ENCODE measurements around the gene PRDM16.
A peak's percentile ranks its signal among the peaks of the same experiment; 100 is the strongest.

The PRDM16 gene

GRCh38 chr1:3139871-3140361 lies 70.9 kb downstream of the PRDM16 start:
- H2BK12ac ChIP-seq (ENCODE audit: low read length in 2 of 2), result no peak overlapping the region
- no peak overlapping the region for H3K27ac ChIP-seq (ENCODE audit: low read length, poor library complexity, severe bottlenecking)
- H3K4ac ChIP-seq (ENCODE audit: low read depth in 1 of 2, low read length in 2 of 2), result no peak overlapping the region
- peak overlapping the region; percentile 58 for H3K9ac ChIP-seq (ENCODE audit: low read length)
- H2BK120ac ChIP-seq (ENCODE audit: low read depth, low read length), result no peak overlapping the region
- no peak overlapping the region for H2AK5ac ChIP-seq (ENCODE audit: low read length, severe bottlenecking)
- WGBS, result 70% methylated on average over 26 of the region's 26 CpGs
- no peak for DNase-seq
- H3K18ac ChIP-seq (ENCODE audit: low read depth in 1 of 2, low read length in 2 of 2), result no peak overlapping the region
- peak overlapping the region in 1 of 2 experiments; percentile 65 for H3K4me3 ChIP-seq (ENCODE audit: insufficient read depth in 1 of 2, low read depth in 1 of 2, low read length in 2 of 2)
- no peak overlapping the region for H4K91ac ChIP-seq (ENCODE audit: low read length)
- H3K36me3 ChIP-seq (ENCODE audit: control insufficient read depth in 1 of 2, insufficient read depth in 2 of 2, low read depth in 1 of 2, low read length in 2 of 2), result no peaks in the 10 kb centered on the region
- no peaks in the 10 kb centered on the region for H3K9me3 ChIP-seq (ENCODE audit: control insufficient read depth, low read length)
- H2AFZ ChIP-seq (ENCODE audit: low read depth, low read length), result no peak overlapping the region
- H3K23ac ChIP-seq (ENCODE audit: low read length in 2 of 2), result no peak overlapping the region
- no peak overlapping the region for H3K4me2 ChIP-seq (ENCODE audit: low read length, poor library complexity, severe bottlenecking)
- H2BK5ac ChIP-seq (ENCODE audit: low read depth, low read length, poor library complexity, severe bottlenecking), result no peak overlapping the region
- no peaks in the 10 kb centered on the region for H3K4me1 ChIP-seq (ENCODE audit: control insufficient read depth, insufficient read depth, low read depth, low read length)
- H3K79me1 ChIP-seq (replicated peaks; ENCODE audit: low read length, poor library complexity, severe bottlenecking), result no peaks in the 10 kb centered on the region
- H3K14ac ChIP-seq (ENCODE audit: low read length in 2 of 2), result no peak overlapping the region
- H2BK15ac ChIP-seq (ENCODE audit: low read depth, poor library complexity, severe bottlenecking), result no peak overlapping the region
- peaks cover 0 to 83% of the 10 kb centered on the region in 2 experiments for H3K27me3 ChIP-seq (ENCODE audit: control insufficient read depth in 1 of 2, insufficient read depth in 1 of 2, low read length in 2 of 2)
- no peak overlapping the region for H4K8ac ChIP-seq (ENCODE audit: low read length)

GRCh38 chr1:3140437-3140836 lies 71.4 kb downstream of the PRDM16 start:
- no peak for DNase-seq
- H3K4me3 ChIP-seq (ENCODE audit: insufficient read depth in 1 of 2, low read depth in 1 of 2, low read length in 2 of 2), result peak overlapping the region in 1 of 2 experiments; percentile 65
- no peaks in the 10 kb centered on the region for H3K79me1 ChIP-seq (replicated peaks; ENCODE audit: low read length, poor library complexity, severe bottlenecking)
- H2AK5ac ChIP-seq (ENCODE audit: low read length, severe bottlenecking), result no peak overlapping the region
- H4K8ac ChIP-seq (ENCODE audit: low read length), result no peak overlapping the region
- H2AFZ ChIP-seq (ENCODE audit: low read depth, low read length), result no peak overlapping the region
- H2BK12ac ChIP-seq (ENCODE audit: low read length in 2 of 2), result no peak overlapping the region
- no peaks in the 10 kb centered on the region for H3K36me3 ChIP-seq (ENCODE audit: control insufficient read depth in 1 of 2, insufficient read depth in 2 of 2, low read depth in 1 of 2, low read length in 2 of 2)
- H2BK120ac ChIP-seq (ENCODE audit: low read depth, low read length), result no peak overlapping the region
- H3K18ac ChIP-seq (ENCODE audit: low read depth in 1 of 2, low read length in 2 of 2), result no peak overlapping the region
- WGBS, result 75% methylated on average over 19 of the region's 19 CpGs
- H3K4me1 ChIP-seq (ENCODE audit: control insufficient read depth, insufficient read depth, low read depth, low read length), result no peaks in the 10 kb centered on the region
- H3K23ac ChIP-seq (ENCODE audit: low read length in 2 of 2), result no peak overlapping the region
- no peaks in the 10 kb centered on the region for H3K9me3 ChIP-seq (ENCODE audit: control insufficient read depth, low read length)
- H2BK5ac ChIP-seq (ENCODE audit: low read depth, low read length, poor library complexity, severe bottlenecking), result no peak overlapping the region
- no peak overlapping the region for H3K27ac ChIP-seq (ENCODE audit: low read length, poor library complexity, severe bottlenecking)
- peaks cover 0 to 88% of the 10 kb centered on the region in 2 experiments for H3K27me3 ChIP-seq (ENCODE audit: control insufficient read depth in 1 of 2, insufficient read depth in 1 of 2, low read length in 2 of 2)
- H3K4ac ChIP-seq (ENCODE audit: low read depth in 1 of 2, low read length in 2 of 2), result no peak overlapping the region
- peak overlapping the region; percentile 58 for H3K9ac ChIP-seq (ENCODE audit: low read length)
- H4K91ac ChIP-seq (ENCODE audit: low read length), result no peak overlapping the region
- H3K4me2 ChIP-seq (ENCODE audit: low read length, poor library complexity, severe bottlenecking), result no peak overlapping the region
- no peak overlapping the region for H2BK15ac ChIP-seq (ENCODE audit: low read depth, poor library complexity, severe bottlenecking)
- no peak overlapping the region for H3K14ac ChIP-seq (ENCODE audit: low read length in 2 of 2)

- Histone ChIP-seq H2BK12ac (ENCODE audit: low read length in 2 of 2) (no peak overlapping the region), H3K4ac (ENCODE audit: low read depth in 1 of 2, low read length in 2 of 2) (no peak overlapping the region), H4K91ac (ENCODE audit: low read length) (no peak overlapping the region), H2AFZ (ENCODE audit: low read depth, low read length) (no peak overlapping the region), H3K4me2 (ENCODE audit: low read length, poor library complexity, severe bottlenecking) (no peak overlapping the region), H3K36me3 (ENCODE audit: control insufficient read depth in 1 of 2, insufficient read depth in 2 of 2, low read depth in 1 of 2, low read length in 2 of 2) (no peaks in the 10 kb centered on the region), H3K18ac (ENCODE audit: low read depth in 1 of 2, low read length in 2 of 2) (no peak overlapping the region), H3K23ac (ENCODE audit: low read length in 2 of 2) (no peak overlapping the region), H2AK5ac (ENCODE audit: low read length, severe bottlenecking) (no peak overlapping the region), H3K79me1 (replicated peaks; ENCODE audit: low read length, poor library complexity, severe bottlenecking) (no peaks in the 10 kb centered on the region), H3K9ac (ENCODE audit: low read length) (no peak overlapping the region), H3K27ac (ENCODE audit: low read length, poor library complexity, severe bottlenecking) (no peak overlapping the region), H3K27me3 (ENCODE audit: control insufficient read depth in 1 of 2, insufficient read depth in 1 of 2, low read length in 2 of 2) (peaks cover 0 to 95% of the 10 kb centered on the region in 2 experiments), H3K4me3 (ENCODE audit: insufficient read depth in 1 of 2, low read depth in 1 of 2, low read length in 2 of 2) (no peak overlapping the region), H4K8ac (ENCODE audit: low read length) (no peak overlapping the region), H3K14ac (ENCODE audit: low read length in 2 of 2) (no peak overlapping the region), H2BK5ac (ENCODE audit: low read depth, low read length, poor library complexity, severe bottlenecking) (no peak overlapping the region), H3K9me3 (ENCODE audit: control insufficient read depth, low read length) (no peaks in the 10 kb centered on the region), H3K4me1 (ENCODE audit: control insufficient read depth, insufficient read depth, low read depth, low read length) (no peaks in the 10 kb centered on the region), H2BK120ac (ENCODE audit: low read depth, low read length) (no peak overlapping the region), H2BK15ac (ENCODE audit: low read depth, poor library complexity, severe bottlenecking) (no peak overlapping the region)
- WGBS, result 91% methylated on average over 9 of the region's 13 CpGs
- no peak for DNase-seq
Measured at GRCh38 chr1:3141129-3141528, 72.1 kb downstream of the PRDM16 start.

GRCh38 chr1:3141836-3142235 lies 72.8 kb downstream of the PRDM16 start:
- no peak overlapping the region for H3K4ac ChIP-seq (ENCODE audit: low read depth in 1 of 2, low read length in 2 of 2)
- H3K23ac ChIP-seq (ENCODE audit: low read length in 2 of 2), result no peak overlapping the region
- H4K91ac ChIP-seq (ENCODE audit: low read length), result no peak overlapping the region
- H2AK5ac ChIP-seq (ENCODE audit: low read length, severe bottlenecking), result no peak overlapping the region
- no peak overlapping the region for H3K18ac ChIP-seq (ENCODE audit: low read depth in 1 of 2, low read length in 2 of 2)
- WGBS, result 83% methylated on average over 21 of the region's 21 CpGs
- no peak overlapping the region for H2BK5ac ChIP-seq (ENCODE audit: low read depth, low read length, poor library complexity, severe bottlenecking)
- H3K4me1 ChIP-seq (ENCODE audit: control insufficient read depth, insufficient read depth, low read depth, low read length), result no peaks in the 10 kb centered on the region
- no peak overlapping the region for H4K8ac ChIP-seq (ENCODE audit: low read length)
- H3K4me3 ChIP-seq (ENCODE audit: insufficient read depth in 1 of 2, low read depth in 1 of 2, low read length in 2 of 2), result no peak overlapping the region
- H3K27ac ChIP-seq (ENCODE audit: low read length, poor library complexity, severe bottlenecking), result no peak overlapping the region
- peaks cover 0 to 95% of the 10 kb centered on the region in 2 experiments for H3K27me3 ChIP-seq (ENCODE audit: control insufficient read depth in 1 of 2, insufficient read depth in 1 of 2, low read length in 2 of 2)
- H2BK120ac ChIP-seq (ENCODE audit: low read depth, low read length), result no peak overlapping the region
- H3K14ac ChIP-seq (ENCODE audit: low read length in 2 of 2), result no peak overlapping the region
- H2AFZ ChIP-seq (ENCODE audit: low read depth, low read length), result no peak overlapping the region
- no peak overlapping the region for H2BK12ac ChIP-seq (ENCODE audit: low read length in 2 of 2)
- DNase-seq, result no peak
- no peaks in the 10 kb centered on the region for H3K36me3 ChIP-seq (ENCODE audit: control insufficient read depth in 1 of 2, insufficient read depth in 2 of 2, low read depth in 1 of 2, low read length in 2 of 2)
- no peak overlapping the region for H3K4me2 ChIP-seq (ENCODE audit: low read length, poor library complexity, severe bottlenecking)
- H3K9ac ChIP-seq (ENCODE audit: low read length), result no peak overlapping the region
- H3K79me1 ChIP-seq (replicated peaks; ENCODE audit: low read length, poor library complexity, severe bottlenecking), result no peaks in the 10 kb centered on the region
- H3K9me3 ChIP-seq (ENCODE audit: control insufficient read depth, low read length), result no peaks in the 10 kb centered on the region
- no peak overlapping the region for H2BK15ac ChIP-seq (ENCODE audit: low read depth, poor library complexity, severe bottlenecking)
